SIG-M5 (cell line): Measurements from ENCODE around the gene ZRANB3.
A peak's percentile ranks its signal among the peaks of the same experiment; 100 is the strongest.
"Not testable (repeated sequence)": the region's sequence is repeated elsewhere in the genome, so short reads cannot be mapped to it uniquely, and the experiment has no call there.

Source experiments
- DNase-seq: peaks from one replicate; lab custom pipeline; 2025; lab: John Stamatoyannopoulos, UW

Gene ZRANB3

DNA sequence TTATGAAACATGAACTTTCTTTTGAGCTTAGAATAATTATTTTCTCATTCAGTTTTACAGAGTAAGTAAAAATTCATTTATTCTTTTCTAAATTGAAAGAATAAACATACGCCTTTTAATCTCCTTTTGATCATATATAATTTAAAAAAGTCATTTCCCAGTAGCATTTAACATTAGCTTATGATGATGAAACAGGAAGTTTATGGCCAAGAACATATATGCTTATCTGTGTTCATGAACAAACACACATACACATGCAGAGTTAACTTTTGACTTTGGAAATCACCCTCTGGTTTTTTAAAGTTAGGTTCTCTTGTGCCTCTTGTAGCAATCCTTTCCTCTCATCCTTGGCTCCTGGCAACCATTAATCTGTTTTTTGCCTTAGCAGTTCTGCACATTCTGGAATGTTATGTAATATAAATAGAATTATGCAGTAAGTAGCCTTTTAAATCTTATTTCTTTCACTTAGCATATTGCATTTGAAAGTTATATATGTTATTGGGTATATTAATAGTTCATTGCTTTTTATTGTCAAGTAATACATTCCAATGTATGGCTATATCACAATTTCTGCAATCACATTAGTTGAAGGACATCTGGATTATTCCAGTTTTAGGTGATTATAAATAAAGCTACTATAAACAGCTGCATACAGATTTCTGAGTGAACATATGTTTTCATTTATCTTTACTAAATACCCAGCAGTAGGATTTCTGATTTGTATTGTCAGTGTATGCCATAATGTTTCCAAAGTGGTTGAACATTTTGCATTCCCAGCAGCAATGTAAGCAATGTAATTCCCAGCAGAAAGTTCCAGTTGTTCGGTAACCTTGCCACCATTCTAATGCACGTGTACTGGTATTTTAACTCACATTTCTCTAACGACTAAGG lies 210.3 kb downstream of the ZRANB3 start:
- DNase-seq: no peak

DNA sequence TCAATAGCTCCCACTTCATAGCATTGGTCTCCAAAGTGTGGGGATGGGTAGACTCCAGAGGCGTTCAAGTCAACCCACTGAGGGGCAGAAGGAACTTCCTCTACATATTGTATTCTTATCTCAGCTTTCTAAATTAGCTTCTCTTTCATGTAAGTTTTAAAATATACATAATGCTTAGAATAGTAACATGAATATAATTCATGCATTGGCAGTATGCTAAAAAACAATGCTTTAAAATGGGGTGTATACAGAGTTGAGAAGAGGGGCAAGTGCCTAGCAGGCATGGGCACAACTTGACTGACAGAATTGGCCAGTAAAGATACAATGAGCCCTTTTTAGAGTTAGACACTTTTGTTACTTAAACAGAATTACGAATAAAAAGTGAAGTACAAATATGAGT lies 212.2 kb downstream of the ZRANB3 start:
- no peak for DNase-seq

DNA sequence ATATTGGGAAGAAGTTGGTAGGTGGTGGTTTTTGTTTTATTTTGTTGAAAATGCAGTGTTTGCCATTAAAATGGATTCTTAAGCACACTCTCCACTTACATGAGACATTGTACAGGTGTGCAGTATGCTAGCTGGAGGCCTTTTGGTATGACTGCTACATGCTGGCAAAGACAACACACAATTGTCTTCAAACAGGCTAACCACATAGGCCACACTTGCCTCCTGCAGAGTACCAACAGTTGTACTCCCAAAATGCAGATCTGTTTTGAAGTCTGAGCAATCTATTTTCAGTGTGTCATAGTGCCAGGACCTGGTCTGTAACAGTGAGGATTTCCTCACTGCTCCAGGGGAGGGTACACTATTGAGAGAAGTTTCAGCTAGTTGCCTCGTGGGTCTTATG lies 213.6 kb downstream of the ZRANB3 start:
- no peak for DNase-seq

DNA sequence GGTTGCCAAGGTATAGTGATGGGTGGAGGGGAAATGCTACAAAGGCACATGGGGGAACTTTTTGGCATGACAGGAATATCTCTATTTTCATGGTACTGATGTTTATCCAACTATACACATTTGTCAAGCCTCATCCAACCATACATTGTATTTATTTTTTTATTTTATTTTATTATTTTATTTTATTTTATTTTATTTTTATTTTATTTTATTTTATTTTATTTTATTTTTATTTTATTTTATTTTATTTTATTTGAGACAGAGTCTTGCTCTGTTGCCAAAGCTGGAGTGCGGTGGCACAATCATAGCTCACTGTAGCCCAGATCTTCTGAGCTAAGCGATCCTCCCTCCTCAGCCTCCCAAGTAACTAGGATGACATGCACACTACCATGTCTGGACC lies 219.1 kb downstream of the ZRANB3 start:
- DNase-seq: no peak

DNA sequence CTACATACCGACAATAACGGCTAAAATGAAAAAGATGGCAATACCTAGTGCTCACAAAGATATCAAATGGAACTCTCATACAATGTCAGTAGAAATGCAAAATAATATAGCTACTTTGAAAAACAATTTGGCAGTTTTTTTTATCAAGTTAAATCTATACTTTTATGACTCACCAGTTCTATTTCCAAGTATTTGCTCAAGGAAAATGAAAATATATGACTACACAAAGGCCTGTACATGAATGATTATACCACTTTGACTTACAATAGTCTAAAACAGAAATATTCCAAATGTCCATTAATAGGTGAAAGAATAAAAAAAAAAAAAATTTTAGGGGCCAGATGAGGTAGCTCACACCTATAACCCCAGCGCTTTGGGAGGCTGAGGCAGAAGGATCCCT lies 219.8 kb downstream of the ZRANB3 start:
- no peak for DNase-seq

DNA sequence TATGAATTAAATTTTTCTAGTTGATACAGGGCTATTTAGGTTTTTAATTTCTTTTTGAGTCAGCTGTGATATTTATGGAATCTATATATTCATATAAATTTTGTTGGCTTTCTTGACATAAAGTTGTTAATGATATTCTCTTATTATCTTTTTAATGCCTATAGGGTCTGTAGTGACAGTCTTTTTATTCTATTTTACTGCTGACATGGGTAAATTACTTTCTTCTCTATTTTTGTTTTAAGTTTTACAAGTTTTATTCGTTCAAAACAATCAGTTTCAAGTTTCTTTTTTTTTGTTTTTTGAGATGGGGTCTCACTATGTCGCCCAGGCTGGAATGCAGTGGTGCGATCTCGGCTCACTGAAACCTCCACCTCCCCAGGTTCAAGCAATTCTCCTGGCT lies 226.3 kb downstream of the ZRANB3 start:
- DNase-seq: no peak

DNA sequence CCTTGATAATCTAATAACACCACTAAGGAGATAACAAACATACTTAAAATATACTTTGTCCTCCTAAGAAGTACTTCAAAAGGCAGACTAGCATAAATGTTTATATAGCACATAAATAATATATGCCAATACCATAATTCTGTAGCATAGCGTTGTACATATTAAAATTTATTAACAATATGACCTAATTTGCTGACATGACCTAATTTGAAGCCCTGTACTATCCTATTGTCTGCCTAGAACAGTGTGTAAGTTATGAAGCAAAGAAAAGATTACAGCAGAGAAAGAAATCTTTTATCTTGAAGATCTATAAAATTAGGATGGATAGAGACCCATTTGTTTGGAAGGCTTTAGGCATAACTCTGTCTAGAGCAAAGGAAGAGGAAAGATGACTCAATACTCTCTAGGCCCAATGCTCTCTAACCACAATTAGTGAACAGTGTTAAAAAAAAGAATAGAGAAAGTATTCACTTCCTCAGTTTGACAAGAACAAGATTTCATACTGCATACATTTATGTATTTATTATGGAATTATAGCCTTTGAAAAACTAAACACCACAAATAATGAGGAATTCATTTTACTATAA lies 231.3 kb downstream of the ZRANB3 start:
- DNase-seq: peak; percentile 35

DNA sequence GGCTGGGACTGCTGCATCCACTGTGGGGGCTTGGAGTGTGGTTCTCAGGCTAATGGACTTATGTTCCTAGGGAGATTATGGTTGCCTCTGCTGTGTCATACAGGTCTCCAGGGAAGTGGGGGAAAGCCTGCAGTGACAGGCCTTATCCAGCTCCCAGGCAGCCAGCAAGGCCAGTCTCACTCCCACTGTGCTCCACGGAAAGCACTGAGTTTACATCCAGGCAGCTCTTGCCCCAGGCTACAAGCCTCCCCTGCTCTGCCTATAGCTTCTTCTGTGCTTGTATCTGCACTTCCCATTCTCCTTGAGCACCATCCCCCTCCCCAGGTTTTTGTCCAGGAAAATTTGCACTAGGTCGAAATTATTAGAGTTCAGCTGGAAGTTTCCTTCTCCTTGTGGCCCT lies 231.9 kb downstream of the ZRANB3 start:
- no peak for DNase-seq

DNA sequence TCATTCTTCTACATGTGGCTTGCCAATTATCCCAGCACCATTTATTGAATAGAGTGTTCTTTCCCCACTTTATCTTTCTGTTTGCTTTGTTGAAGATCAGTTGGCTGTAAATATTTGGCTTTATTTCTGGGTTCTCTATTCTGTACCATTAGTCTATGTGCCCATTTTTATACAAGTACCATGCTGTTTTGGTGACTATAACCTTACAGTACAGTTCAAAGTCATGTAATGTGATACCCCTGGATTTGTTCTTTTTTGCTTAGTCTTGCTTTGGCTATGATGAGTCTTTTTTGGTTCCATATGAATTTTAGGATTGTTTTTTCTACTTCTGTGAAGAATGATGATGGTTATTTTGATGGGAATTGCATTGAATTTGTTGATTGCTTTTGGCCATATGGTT lies 243.9 kb downstream of the ZRANB3 start:
- not testable (repeated sequence) for DNase-seq

DNA sequence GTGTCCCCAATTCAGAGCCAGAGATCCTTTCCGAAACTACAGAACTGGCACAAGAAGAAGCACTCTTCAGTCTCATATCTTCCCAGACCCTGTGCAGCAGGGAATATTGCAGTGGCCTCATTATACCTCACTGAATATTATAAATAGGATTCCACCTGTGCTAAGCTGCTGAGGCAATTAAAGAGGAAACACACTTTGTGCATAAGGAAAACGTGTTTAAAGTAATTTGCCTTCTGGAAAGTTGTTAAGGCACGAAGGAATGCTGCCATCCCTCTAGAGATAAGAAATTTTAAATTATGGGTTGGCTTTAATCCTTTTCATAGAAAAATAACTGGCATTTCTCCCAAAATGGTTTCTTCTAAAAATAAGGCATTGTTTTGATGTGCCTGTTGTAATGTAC lies 245.6 kb downstream of the ZRANB3 start:
- no peak for DNase-seq

DNA sequence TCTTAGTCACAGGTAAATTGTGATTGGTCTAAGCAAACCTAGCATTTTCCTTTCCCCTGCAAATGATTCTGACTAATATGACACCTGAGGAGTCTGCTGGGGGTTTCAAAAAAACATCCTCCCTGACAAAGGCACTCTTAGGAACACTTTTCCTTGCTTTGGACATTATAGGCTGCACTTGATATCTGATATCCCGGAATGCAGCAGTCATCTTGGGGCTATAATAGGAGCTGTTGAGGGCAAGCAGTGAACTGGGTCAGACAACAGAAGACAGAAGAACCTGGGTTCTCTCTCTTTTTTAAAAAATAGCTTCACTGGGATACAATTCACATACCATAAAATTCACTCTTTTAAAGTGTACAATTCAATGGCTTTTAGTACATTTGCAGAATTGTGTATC lies 249.6 kb downstream of the ZRANB3 start:
- DNase-seq: no peak

DNA sequence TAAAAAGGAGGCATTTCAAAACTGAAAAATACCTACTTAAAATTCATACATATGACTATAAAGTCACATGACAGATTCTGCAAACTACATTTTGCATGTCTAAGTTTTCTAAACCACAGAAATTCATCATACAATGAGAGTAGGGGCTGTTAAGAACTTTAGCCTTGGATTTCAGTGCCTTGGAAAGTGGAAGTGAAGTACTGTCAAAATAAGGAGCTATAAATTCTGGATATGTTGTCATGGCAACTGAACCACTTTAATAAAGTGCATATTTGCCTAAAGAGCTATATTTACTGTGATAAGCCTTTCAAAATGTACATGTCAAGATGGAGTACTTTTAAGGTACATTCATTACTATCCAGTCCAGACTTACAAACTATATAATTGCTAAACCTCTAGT lies 251.8 kb downstream of the ZRANB3 start:
- DNase-seq: no peak

DNA sequence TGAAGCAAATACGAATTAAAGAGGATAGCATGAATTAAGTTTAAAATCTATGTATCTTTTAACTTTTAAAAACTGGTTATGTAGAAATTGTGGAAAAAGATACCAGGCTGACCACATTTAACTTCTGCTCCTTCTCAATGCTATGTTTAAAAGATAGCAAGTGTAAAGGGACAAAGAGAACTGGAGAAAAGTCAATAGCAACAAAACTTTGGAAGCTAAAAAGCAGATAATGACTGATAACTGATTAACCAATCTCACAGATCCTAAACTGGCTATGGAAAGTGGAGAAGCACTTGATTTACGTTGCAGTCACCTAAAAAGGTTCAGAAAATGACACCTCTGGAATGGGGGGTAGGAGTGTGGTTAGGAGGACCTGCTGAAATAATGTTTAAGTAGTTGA lies 254.5 kb downstream of the ZRANB3 start:
- no peak for DNase-seq

DNA sequence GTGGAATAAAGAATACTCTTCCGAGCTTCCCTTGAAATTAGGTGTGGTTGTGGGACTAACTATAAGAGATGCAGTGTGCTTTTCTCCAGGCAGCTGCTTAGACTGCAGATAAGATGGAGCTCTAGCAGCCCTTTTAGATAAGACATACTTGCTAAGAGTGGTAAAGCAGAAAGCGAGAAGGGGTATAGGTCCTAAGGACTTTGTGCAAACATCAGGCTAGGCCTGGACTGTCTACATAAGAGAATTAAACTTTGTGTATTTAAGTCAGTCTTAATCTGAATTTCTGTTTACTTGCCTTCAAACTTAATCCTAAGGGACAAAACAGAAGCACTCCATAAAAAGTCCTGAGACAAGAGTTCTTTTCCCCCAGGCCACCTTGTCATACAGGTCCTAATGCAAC lies 260.0 kb downstream of the ZRANB3 start:
- DNase-seq: no peak

DNA sequence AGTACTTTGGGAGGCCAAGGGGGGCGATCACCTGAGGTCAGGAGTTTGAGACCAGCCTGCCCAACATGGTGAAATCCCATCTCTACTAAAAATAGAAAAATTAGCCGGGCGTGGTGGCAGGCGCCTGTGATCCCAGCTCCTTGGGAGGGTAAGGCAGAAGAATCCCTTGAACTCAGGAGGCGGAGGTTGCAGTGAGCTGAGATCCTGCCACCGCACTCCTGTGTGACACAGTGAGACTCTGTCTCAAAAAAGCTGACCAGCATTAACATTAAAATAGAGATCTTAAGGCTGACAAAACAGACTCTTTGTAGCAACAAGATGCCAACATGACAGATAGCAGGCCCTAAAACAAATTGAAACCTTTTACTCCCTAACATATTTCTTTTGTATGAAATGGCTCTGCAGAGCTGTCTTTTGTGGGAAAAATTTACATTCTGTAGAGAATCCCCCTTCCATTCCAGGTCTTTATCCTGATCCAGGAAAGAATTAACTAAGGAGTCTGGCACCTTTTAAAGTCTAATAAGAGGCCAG lies 265.0 kb downstream of the ZRANB3 start:
- no peak for DNase-seq

DNA sequence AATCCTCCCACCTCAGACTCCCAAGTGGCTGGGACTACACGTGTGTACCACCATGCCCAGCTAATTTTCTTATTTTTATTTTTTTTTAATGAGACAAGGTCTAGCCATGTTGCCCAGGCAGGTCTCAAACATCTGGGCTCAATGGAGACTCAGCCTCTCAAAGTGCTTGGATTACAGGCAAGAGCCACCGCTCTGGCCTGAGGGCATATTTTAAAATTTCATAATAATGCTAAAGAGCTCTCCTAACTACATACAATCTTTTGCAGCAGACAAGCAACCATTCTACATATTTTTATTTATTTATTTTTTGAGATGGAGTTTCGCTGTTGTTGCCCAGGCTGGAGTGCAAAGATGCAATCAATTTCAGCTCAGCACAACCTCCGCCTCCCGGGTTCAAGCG lies 271.9 kb downstream of the ZRANB3 start:
- no peak for DNase-seq

DNA sequence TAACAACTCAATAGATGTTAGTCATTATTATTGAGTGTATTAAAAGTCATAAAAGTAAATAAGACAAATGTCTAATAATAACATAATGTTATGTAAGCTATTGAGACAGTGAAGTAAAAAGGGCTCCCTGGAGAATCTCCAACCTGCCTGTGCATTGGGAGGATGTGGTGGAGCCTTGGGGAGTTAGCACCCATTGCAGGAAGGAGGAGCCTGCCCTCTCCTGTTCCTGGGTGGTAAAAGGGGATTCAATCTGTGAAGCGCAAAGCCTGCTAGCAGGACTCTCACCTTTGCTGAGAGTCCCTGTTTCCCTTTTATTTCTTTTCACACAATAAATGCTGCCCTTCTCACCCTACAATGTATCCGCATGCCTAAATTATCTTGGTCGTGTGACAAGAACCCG lies 272.8 kb downstream of the ZRANB3 start:
- no peak for DNase-seq

DNA sequence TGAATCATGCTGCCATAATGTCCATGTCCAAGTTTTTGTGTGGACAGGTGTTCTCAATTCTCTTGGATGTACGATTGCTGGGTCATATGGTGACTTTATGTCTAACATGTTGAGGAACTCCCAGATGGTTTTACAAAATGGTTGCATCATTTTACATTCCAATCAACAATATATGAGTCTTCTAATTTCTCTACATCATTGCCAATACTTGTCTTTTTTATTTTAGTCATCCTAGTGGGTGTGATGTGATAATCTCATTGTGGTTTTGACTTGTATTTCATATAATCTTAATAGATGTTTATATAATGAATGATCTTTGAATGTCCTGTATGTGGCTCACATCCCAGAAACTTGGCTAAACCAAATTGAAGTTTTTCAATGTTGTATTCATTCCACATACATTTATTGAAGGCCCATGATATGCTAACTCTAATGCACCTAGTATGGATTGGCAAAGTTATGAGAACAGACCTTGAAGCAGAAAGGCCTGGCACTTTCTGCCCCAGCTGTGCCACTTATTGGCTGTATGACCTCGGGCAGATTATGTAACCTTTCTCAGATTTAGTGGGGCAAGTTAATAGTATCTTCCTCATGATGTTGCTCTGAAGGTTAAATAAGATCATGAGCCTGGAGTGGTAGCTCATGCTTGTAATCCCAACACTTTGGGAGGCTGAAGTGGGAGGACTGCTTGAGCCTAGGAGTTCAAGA lies 273.5 kb downstream of the ZRANB3 start:
- no peak for DNase-seq

DNA sequence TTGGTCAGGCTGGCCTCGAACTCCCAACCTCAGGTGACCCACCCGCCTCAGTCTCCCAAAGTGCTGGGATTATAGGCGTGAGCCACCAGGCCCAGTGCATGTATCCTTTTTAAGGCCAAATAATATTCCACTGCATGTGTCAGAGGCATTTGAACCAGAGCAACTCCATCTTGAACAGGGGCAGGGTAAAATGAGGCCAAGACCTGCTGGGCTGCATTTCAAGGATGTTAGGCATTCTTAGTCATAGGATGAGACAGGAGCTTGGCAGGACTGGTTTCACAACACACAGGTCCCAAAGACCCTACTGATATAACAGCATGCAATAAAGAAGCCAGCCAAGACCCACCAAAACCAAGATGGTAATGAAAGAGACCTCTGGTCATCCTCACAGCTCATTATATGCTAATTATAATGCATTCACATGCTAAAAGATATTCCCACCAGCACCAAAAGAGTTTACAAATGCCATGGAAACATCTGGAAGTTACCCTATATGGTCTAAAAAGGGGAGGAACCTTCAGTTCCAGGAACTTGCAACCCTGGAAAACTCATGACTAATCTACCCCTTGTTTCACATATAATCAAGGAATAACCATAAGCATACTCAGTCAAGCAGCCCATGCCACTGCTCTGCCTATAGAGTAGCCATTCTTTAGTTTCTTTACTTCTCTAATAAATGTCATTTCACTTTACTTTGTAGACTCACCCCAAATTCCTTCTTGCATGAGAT lies 274.3 kb downstream of the ZRANB3 start:
- DNase-seq: no peak

DNA sequence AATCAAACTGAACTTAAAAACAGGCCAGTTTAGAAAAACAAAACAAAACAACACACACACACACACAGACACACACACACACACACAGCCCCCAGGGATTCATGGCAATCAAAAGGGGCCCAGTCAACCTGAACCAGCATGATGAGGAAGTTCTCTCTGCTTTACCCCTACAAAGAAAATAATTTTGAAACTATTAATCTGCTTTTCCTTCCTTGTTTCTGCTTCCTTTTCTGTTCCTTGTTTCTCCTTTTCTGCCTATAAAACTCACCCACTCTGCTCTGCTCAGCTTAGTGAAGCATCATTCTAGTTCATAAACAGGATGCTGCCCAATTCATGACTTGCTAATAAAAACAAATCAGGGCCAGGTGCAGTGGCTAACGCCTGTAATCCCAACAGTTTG lies 275.8 kb downstream of the ZRANB3 start:
- DNase-seq: peak; percentile 35

DNA sequence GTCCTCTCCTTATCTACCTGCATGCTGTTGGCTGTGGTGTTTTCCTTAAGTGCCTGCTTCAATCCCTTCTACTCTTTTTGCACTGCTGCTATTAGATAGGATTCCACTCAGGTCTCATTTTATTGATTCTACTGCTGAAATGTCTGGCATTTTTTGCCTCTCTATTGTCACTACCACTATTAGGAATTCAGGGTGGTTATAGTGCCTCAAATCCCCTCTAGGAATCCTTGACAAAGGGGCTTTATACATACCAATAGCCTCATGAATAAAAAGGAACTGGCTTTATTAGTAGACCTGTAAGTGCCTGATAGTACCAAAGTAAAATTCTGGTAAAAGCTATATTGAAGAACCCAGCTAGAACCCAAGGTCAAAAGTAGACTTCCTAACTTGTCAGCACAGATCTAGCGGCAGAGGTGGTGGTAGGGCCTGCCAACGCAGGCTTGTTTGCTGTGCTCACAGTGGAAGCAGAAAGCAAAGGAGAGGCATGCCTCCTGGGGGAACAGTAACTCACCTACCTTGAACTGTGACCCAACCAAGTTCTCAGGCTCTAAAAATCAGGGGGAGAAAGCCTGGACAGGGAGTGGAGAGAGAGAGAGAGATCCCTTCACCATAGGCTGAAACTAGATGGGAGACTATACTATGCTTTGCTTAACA lies 278.1 kb downstream of the ZRANB3 start:
- DNase-seq: no peak

DNA sequence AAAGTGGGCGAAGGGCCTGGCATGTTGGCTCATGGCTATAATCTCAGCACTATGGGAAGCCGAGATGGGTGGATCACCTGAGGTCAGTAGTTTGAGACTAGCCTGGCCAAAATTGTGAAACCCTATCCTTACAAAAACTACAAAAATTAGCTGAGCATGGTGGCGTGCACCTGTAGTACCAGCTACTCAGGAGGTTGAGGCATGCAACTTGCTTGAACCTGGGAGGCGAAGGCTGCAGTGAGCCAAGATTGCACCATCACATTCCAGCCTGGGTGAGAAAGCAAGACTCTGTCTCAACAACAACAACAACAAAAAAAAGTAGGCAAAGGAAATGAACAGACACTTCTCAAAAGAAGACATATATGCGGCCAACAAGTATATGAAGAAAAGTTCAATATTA lies 282.4 kb downstream of the ZRANB3 start:
- DNase-seq: no peak
